Mesendoderm (in vitro differentiated cells): Measurements from ENCODE around the gene MIR17HG.
"Not testable (repeated sequence)": the region's sequence is repeated elsewhere in the genome, so short reads cannot be mapped to it uniquely, and the experiment has no call there.

Experiments
- DNase-seq: peaks from one replicate; pipeline ENCODE4 v3.0.0; 2013
- H2AK5ac ChIP-seq: 2 replicates; pipeline ENCODE4 v1.6.1; 2013; ENCODE audit warnings: low read length, inconsistent platforms
- H2BK120ac ChIP-seq: 2 replicates; pipeline ENCODE4 v1.6.1; 2013; ENCODE audit warnings: low read depth, mild to moderate bottlenecking, low read length, moderate library complexity, mixed read lengths
- H2BK15ac ChIP-seq: replicated peaks from 2 replicates; pipeline ENCODE4 v1.6.1; 2013; ENCODE audit warnings: low read depth, mild to moderate bottlenecking, moderate library complexity
- H2BK5ac ChIP-seq: 2 replicates; pipeline ENCODE4 v1.6.1; 2013; ENCODE audit warnings: low read length, inconsistent platforms
- H3K18ac ChIP-seq: 2 replicates; pipeline ENCODE4 v1.6.1; 2013; ENCODE audit warnings: mild to moderate bottlenecking, low read length, mixed read lengths
- H3K23ac ChIP-seq: one replicate; pipeline ENCODE4 v1.6.1; 2013; ENCODE audit warnings: low read length
- H3K27ac ChIP-seq: 2 replicates; pipeline ENCODE4 v1.5.1; 2013; ENCODE audit warnings: low read depth, mild to moderate bottlenecking, inconsistent platforms, low read length, moderate library complexity
- H3K27me3 ChIP-seq: 2 replicates; pipeline ENCODE4 v1.6.1; 2013; ENCODE audit warnings: low read length, control low read depth, mild to moderate bottlenecking, inconsistent platforms; ENCODE audit not compliant: insufficient read depth, poor library complexity
- H3K36me3 ChIP-seq: 2 replicates; pipeline ENCODE4 v1.6.1; 2013; ENCODE audit warnings: low read length, inconsistent platforms; ENCODE audit not compliant: control insufficient read depth, insufficient read depth
- H3K4ac ChIP-seq: one replicate; pipeline ENCODE4 v1.6.1; 2013; ENCODE audit warnings: low read depth, mild to moderate bottlenecking, low read length, moderate library complexity
- H3K4me1 ChIP-seq: 2 replicates; pipeline ENCODE4 v1.6.1; 2013; ENCODE audit warnings: low read depth, low read length, inconsistent platforms; ENCODE audit not compliant: control insufficient read depth
- H3K4me2 ChIP-seq: 2 replicates; pipeline ENCODE4 v1.6.1; 2013; ENCODE audit warnings: low read length
- H3K4me3 ChIP-seq: 2 replicates; pipeline ENCODE4 v1.5.1; 2013; ENCODE audit warnings: mild to moderate bottlenecking, low read length
- H3K56ac ChIP-seq: one replicate; pipeline ENCODE4 v1.6.1; 2013; ENCODE audit warnings: low read length
- H3K79me1 ChIP-seq: 2 replicates; pipeline ENCODE4 v1.6.1; 2013; ENCODE audit warnings: low read length, inconsistent platforms
- H3K79me2 ChIP-seq: 2 replicates; pipeline ENCODE4 v1.6.1; 2013; ENCODE audit warnings: mild to moderate bottlenecking, low read length; ENCODE audit not compliant: control insufficient read depth, insufficient read depth
- H3K9ac ChIP-seq: 2 replicates; pipeline ENCODE4 v1.6.1; 2013; ENCODE audit warnings: low read length, inconsistent platforms
- H4K5ac ChIP-seq: one replicate; pipeline ENCODE4 v1.6.1; 2013; ENCODE audit warnings: low read length
- H4K8ac ChIP-seq: one replicate; pipeline ENCODE4 v1.6.1; 2013; ENCODE audit warnings: low read depth, mild to moderate bottlenecking, control low read depth, low read length, moderate library complexity
- WGBS: extraction: QIAGEN DNeasy Blood & Tissue Kit; methylation state at CpG from one replicate; pipeline ENCODE4 v1.1.7; 2013; ENCODE audit warnings: low lambda C conversion rate, missing lambda C conversion rate; ENCODE audit not compliant: insufficient coverage; ENCODE audit errors: extremely low coverage; 5-methylcytosine and 5-hydroxymethylcytosine counted together

MIR17HG gene

GRCh38 chr13:91352891-91353290 is 5.4 kb downstream of the MIR17HG start:
- H3K23ac ChIP-seq, H2AK5ac ChIP-seq, H2BK15ac ChIP-seq, H3K4me3 ChIP-seq, H3K27me3 ChIP-seq, H3K9ac ChIP-seq, H4K5ac ChIP-seq, H3K56ac ChIP-seq, H3K79me1 ChIP-seq, H4K8ac ChIP-seq, H3K18ac ChIP-seq, H2BK120ac ChIP-seq, H3K4ac ChIP-seq, H2BK5ac ChIP-seq, DNase-seq, H3K27ac ChIP-seq, H3K4me2 ChIP-seq, H3K4me1 ChIP-seq: not testable (repeated sequence)
- no CpG with 5 or more reads among the region's 7 CpGs for WGBS
- peaks cover 33% of the 10 kb centered on the region for H3K79me2 ChIP-seq
- peaks cover 12% of the 10 kb centered on the region for H3K36me3 ChIP-seq

GRCh38 chr13:91353494-91353893 is 6.0 kb downstream of the MIR17HG start:
- peaks cover 7% of the 10 kb centered on the region for H3K4me1 ChIP-seq

GRCh38 chr13:91355099-91355825 is 7.8 kb downstream of the MIR17HG start:
- Histone ChIP-seq H2BK5ac (no peak overlapping the region), H4K8ac (no peak overlapping the region), H3K9ac (no peak overlapping the region), H3K4me1 (peaks cover 7% of the 10 kb centered on the region), H3K4me3 (no peak overlapping the region), H3K56ac (no peak overlapping the region), H3K79me2 (peaks cover 16% of the 10 kb centered on the region), H3K27me3 (no peaks in the 10 kb centered on the region), H2BK15ac (no peak overlapping the region), H2BK120ac (no peak overlapping the region), H3K4me2 (no peak overlapping the region), H3K4ac (no peak overlapping the region), H4K5ac (no peak overlapping the region), H3K23ac (no peak overlapping the region), H3K36me3 (peaks cover 15% of the 10 kb centered on the region), H3K79me1 (peaks cover 7% of the 10 kb centered on the region), H3K18ac (no peak overlapping the region), H2AK5ac (no peak overlapping the region), H3K27ac (no peak overlapping the region)
- WGBS: no CpG with 5 or more reads among the region's 6 CpGs
- DNase-seq: no peak

More at GRCh38 chr13:91353494-91353893, 6.0 kb downstream of the MIR17HG start:
- Histone ChIP-seq H3K4ac (no peak overlapping the region), H3K23ac (no peak overlapping the region), H4K8ac (no peak overlapping the region), H3K56ac (no peak overlapping the region), H3K79me2 (peaks cover 29% of the 10 kb centered on the region), H4K5ac (no peak overlapping the region), H3K9ac (no peak overlapping the region), H2BK120ac (no peak overlapping the region), H3K36me3 (peaks cover 15% of the 10 kb centered on the region), H3K4me2 (no peak overlapping the region), H3K27me3 (no peaks in the 10 kb centered on the region), H2AK5ac (no peak overlapping the region), H3K79me1 (peaks cover 7% of the 10 kb centered on the region), H3K27ac (no peak overlapping the region), H2BK5ac (no peak overlapping the region), H2BK15ac (no peak overlapping the region), H3K4me3 (no peak overlapping the region), H3K18ac (no peak overlapping the region)
- WGBS: no CpG with 5 or more reads among the region's 1 CpG
- DNase-seq: no peak

GRCh38 chr13:91355826-91356710 is 8.6 kb downstream of the MIR17HG start:
- no peak overlapping the region for H3K9ac ChIP-seq
- H3K27ac ChIP-seq: no peak overlapping the region
- H3K4me2 ChIP-seq: no peak overlapping the region
- no peak overlapping the region for H3K4me3 ChIP-seq
- H3K4me1 ChIP-seq: peaks cover 1% of the 10 kb centered on the region
- H3K79me1 ChIP-seq: peaks cover 4% of the 10 kb centered on the region
- H4K5ac ChIP-seq: no peak overlapping the region
- no peaks in the 10 kb centered on the region for H3K27me3 ChIP-seq
- H3K23ac ChIP-seq: no peak overlapping the region
- no peak overlapping the region for H2BK5ac ChIP-seq
- peaks cover 9% of the 10 kb centered on the region for H3K79me2 ChIP-seq
- H2AK5ac ChIP-seq: no peak overlapping the region
- H2BK120ac ChIP-seq: no peak overlapping the region
- no peak for DNase-seq
- no peak overlapping the region for H3K56ac ChIP-seq
- no peak overlapping the region for H3K4ac ChIP-seq
- no CpG with 5 or more reads among the region's 6 CpGs for WGBS
- H4K8ac ChIP-seq: no peak overlapping the region
- H3K36me3 ChIP-seq: peaks cover 9% of the 10 kb centered on the region
- H2BK15ac ChIP-seq: no peak overlapping the region
- no peak overlapping the region for H3K18ac ChIP-seq

- Histone ChIP-seq H4K8ac (no peak overlapping the region), H3K36me3 (peaks cover 7% of the 10 kb centered on the region)
These were observed 9.6 kb downstream of the MIR17HG start for GRCh38 chr13:91356919-91357612.

More at GRCh38 chr13:91356919-91357612, 9.6 kb downstream of the MIR17HG start:
- Histone ChIP-seq H2BK120ac (no peak overlapping the region), H3K4me2 (no peak overlapping the region), H3K56ac (no peak overlapping the region), H3K18ac (no peak overlapping the region), H3K9ac (no peak overlapping the region), H3K4me1 (no peaks in the 10 kb centered on the region), H3K23ac (no peak overlapping the region), H3K79me2 (peaks cover 3% of the 10 kb centered on the region), H3K27ac (no peak overlapping the region), H3K4ac (no peak overlapping the region), H2AK5ac (no peak overlapping the region), H2BK5ac (no peak overlapping the region), H3K4me3 (no peak overlapping the region), H4K5ac (no peak overlapping the region), H2BK15ac (no peak overlapping the region), H3K27me3 (no peaks in the 10 kb centered on the region), H3K79me1 (peaks cover 3% of the 10 kb centered on the region)
- no peak for DNase-seq
- no CpG with 5 or more reads among the region's 6 CpGs for WGBS
